Stimulated activated CD4-positive, alpha-beta T cell treated with anti-CD3 and anti-CD28 coated beads, Interleukin-2, amount 100 ng/mL, for 48 hours (primary cell): ENCODE results near the gene PDIA5.
"Not testable (repeated sequence)": the region's sequence is repeated elsewhere in the genome, so short reads cannot be mapped to it uniquely, and the experiment has no call there.

ENCODE experiments used
- DNase-seq, 2 donors: peaks; one replicate each; pipeline ENCODE4 v3.0.0-alpha.2; 2020

PDIA5 gene

GRCh38 chr3:123094516-123095313, 27.9 kb downstream of the PDIA5 start:
- no peak for DNase-seq

DNA sequence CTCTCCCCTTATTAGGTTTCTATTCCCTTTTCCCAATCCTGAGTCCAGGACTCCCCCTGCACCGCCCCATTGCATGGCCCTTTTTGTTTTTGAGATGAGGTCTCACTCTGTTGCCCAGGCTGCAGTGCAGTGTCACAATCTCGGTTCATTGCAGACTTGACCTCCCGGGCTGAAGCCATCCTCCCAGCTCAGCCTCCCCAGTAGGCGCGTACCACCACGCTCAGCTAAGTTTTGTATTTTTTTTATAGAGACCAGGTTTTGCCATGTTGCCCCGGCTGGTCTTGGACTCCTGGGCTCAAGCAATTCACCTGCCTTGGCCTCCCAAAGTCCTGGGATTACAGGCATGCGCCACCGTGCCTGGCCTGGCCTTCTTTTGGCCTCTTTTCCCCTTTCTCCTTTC, 29.3 kb downstream of the PDIA5 start:
- no peak for DNase-seq

GRCh38 chr3:123096731-123097130, 29.9 kb downstream of the PDIA5 start:
- DNase-seq = no peak

GRCh38 chr3:123098426-123099330, 31.9 kb downstream of the PDIA5 start:
- no peak for DNase-seq

DNA sequence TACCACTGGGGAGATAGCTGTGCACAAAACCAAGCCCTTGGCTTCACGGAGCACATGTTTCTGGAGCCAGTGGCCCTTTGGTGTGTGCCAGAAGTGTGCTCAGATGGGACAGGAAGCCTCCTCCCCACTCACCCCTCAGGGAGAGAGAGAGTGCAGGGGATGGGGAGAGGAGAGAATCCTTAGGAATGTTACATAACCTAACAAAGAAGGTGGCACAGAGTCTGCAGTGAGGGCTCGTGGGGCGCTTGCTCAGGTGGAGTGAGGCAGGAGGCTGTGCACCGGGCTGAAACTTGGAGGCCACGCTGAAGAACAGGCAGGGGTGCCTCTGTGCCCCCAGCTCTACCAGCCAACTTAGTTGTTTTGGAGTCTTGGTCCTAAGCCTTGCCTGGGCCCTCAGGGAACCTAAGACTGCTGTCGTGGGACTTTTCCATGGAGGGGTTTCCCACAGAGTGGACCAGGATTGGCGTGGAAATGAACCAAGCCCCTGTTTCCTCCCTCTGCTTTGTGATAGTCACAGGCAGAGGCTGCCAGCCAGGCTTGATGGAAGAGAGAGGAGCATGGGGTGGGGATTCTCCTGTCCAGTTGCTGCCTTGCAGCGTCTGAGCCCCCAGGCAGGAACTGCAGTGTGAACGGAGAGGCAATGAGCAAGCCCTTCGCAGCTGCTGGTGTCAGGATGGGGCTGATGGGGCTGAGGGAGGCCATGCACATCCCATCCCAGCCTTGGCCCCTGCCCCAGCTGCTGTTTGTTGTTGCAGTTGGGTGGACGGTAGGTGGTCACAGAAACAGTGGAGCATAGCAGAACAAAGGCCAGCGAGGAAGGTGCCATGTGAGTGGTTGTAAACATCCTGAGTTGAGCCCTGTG, 32.7 kb downstream of the PDIA5 start:
- DNase-seq = no peak

- no peak for DNase-seq
These were observed 33.5 kb downstream of the PDIA5 start for GRCh38 chr3:123100193-123100776.

DNA sequence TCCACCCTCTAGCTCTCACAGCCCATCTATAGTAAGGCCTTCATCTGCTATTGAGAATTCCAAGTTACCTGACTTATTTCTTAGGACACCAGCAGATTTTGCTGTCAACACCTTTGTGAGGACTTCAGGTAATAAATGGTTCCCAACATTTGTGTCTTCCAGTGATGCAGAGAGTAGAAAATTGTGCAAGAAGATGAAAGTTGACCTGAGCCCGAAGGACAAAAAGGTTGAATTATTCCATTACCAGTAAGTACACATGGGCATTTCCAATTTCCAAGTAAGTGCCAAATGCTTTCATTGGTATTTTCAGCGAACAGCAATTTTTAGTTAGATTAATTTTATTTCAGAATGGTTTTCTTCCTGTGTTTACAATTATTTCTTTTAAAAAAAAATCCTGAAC, 35.4 kb downstream of the PDIA5 start:
- DNase-seq = no peak

DNA sequence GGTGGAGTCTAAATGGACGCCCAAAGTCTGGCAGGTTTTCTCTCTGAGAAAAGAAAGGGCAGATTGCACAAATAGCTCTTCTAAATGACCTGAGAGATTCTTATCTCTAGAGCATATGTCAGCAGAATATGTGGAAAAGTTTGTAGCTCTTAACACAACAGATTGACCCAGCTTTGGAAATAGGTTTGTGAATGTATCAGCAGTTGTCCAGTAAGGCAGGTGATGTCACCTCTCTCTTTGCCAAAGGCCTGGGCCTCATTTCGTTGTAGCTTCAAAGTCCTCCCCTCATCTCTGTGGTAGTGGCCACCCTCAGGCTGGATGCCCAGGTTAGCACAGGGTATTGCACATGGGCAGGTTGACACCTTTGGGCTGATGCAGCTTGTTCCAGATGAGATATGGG, 36.0 kb downstream of the PDIA5 start:
- no peak for DNase-seq

GRCh38 chr3:123104550-123104949, 37.7 kb downstream of the PDIA5 start:
- no peak for DNase-seq

DNA sequence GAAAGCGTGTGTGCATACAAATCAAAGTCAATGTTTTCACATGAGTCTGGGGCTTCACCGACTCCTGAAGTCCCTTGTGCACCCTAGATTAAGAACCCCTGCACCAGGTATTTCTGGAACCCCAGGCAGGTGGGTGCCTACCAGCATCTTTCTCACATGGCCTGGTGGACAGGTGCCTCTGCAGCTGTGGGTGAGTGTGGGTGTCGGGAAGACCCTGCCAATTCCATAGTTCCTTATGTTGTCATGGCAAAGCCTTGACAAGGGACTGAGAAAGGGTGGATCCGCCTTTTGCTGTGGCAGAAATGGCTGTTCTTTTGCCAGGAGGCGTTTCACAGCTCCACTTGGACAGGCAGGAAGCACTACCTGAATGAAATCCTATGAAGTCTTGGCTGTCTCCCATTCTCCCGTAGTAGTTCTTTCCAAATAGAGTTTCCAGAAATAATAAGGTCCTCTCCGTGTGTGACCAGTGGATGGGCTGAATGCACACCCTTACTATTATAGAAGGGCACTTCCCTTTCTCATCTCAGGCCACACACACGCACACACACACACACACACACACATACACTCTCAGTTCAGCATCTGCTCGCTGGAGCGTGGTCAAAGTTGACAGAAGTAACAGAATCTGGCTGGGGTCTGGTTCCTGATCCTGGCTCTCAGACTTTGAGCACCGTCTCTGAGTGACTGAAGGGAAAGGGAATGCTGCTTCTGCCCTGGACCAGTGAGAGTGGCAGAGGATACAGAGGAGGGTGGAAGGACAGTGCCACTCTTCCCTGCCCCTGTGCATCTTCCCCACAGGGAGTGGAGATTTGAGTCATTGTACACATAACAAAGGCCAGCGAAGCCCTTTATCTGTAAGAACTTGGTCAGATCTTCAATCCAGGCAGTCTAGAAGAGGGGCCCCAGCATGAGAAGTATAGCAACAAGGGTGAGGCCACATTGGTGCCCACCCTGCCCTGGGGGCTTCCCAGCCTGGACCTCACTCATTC, 38.7 kb downstream of the PDIA5 start:
- no peak for DNase-seq

GRCh38 chr3:123110282-123110975, 43.6 kb downstream of the PDIA5 start:
- no peak for DNase-seq

DNA sequence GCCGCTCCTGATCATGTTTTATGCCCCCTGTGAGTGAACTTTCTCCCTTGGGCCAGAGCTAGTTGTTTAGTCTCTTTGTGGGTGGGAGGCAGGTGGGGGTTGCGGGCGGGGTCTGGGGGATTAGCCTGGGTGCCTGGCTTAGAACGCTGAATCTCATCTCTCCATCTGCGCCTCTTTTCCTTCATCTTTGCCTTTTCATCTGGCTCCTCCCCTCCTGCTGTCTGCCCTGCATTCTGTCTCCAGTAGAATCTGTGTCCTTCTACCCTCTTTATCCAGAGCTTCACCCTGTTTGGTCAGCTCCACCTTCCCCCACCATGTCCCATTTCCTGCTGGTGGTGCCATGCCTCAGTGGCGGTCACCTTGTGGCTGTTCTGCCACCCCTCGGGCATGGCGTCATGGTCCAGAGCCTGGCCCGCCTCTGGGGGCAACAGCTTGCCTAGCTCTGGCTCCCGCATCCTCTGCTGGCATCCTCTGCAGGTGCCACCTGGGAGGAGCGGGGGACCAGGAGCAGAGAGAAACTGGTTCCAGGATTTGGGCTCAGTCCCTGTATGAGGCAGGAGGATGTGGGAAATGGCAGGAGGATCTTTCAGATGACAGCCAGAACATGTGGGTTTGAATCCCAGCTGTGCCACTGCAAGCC, 44.3 kb downstream of the PDIA5 start:
- DNase-seq = no peak

DNA sequence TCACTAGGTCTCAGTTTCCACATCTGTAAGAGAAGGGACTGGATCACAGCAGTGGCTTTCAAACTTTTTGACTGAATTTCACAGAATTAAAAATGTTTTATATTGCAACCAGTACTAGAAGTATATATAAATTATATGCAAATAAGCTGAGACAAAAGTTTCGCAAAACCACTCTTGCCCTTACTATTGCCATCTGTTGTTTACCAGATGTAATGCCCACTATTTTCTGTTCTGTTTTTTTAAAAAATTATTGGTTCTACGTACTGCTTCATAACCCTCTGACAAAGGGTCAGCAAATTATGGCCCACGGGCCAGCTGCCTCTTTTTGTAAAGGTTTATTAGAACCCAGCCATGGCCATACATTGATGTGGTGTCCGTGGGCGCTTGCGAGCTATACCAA, 44.8 kb downstream of the PDIA5 start:
- no peak for DNase-seq

DNA sequence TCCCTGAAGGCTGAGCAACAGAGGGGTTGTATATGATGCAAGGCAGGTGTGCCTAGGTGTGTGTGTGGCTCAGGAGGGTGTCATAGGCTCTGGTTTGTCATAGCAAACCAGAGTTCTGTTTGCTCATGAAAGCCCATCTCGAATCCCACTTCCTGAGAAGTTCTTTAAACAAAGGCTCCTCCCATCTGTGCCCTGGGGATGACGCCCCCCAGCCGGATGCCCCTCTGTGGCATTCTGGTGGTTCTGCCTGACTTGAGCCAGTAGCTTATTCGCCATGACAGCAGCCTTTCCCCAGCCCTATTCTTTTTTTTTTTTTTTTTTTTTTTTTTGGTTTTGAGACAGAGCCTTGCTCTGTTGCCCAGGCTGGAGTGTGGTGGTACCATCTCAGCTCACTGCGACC, 45.4 kb downstream of the PDIA5 start:
- DNase-seq = no peak

GRCh38 chr3:123112656-123113055, 45.8 kb downstream of the PDIA5 start:
- not testable (repeated sequence) for DNase-seq

DNA sequence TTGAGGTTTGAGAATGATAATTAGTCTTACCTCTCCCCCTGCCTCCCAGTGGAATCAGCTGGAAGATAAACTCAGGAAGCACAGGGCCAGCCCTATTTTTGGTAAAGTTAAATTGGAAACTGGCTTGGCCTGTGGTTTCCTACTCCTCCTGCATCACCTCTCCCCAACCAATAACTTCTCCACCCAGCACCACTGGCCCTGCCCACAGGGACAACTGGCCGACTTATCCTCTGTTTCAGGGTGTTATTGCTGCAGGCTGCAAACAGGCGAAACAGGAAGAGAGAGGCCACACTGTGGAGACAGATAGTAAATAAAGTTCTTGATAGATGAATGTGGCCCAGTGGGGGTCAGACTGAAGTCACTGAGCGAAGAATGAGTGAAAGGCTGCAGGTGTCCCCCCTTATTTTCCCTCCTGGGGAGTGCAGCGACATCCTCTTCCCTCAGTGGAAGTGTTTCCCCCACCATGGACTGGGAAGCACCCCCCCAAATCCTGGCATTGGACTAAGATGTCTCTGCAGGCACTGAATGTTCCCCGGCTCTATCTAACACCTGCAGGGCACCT, 47.1 kb downstream of the PDIA5 start:
- DNase-seq = no peak

- no peak for DNase-seq
These were observed 49.3 kb downstream of the PDIA5 start for GRCh38 chr3:123116116-123116515.

GRCh38 chr3:123119388-123119787, 52.6 kb downstream of the PDIA5 start:
- DNase-seq = no peak

DNA sequence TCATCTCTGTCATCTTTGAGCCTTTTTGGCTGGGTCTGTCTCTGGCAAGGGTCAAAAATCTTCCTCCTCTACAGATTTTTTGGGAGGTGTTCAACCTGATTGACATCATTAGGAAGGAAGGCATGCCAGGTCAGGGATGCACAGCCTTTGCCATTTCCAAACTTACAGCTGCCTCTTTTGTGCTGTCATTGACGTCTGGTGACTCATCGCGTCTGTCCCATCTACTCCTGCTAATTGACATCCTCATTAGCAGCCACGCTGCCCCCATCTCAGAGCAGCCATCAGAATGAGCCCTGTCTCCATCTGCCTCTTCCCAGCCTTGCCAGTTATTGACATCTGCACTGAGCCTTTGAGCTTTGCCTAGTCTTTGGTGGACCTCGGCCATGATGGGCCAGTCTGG, 53.0 kb downstream of the PDIA5 start:
- DNase-seq = no peak

DNA sequence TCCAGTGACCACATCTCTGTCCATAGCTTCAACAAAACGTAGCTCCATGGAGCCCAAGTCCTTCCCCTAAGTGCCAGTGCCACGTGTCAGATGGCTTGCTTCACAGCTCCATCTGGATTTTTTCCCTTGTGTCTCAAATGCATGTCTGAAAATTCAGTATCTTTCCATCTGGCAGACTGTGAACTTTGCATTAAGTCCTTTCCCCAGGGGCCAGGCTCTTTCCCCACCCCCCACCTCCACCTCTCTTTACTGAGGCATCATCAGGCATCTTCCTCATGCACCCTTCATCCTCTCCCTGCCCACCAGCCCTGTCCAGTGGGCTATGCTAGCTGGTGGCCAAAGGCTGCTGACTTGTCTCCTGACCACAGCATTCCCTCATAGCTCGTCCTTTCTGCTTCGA, 53.7 kb downstream of the PDIA5 start:
- no peak for DNase-seq
